GM19372 (cell line): ENCODE results near the gene DPP10.

ENCODE experiments used
- ATAC-seq: cut with Tn5 transposase; IDR thresholded peaks from one replicate; pipeline ENCODE4 v1.9.1; 2021; ENCODE audit warnings: mild to moderate bottlenecking, low read depth, moderate library complexity; ENCODE audit not compliant: unreplicated experiment

DPP10 gene

DNA sequence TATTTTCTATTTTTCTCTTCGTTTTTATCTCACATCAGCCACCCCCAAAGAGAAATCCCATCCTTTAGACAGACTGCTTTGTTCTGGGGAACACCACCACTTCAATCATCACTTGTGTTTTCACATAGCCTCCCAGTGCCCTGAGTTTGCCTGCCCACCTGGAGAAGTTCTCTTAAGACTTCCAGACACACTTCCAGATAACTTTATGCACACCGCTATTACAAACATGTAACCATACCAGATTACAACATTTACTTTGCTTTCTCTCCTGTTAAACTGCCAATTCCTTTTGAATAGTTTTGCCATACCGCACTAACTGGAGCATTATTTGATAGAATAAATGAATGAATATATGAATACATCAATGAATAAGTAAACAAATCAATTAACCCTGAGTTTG is 1353.6 kb downstream of the DPP10 start:
- no peak for ATAC-seq

DNA sequence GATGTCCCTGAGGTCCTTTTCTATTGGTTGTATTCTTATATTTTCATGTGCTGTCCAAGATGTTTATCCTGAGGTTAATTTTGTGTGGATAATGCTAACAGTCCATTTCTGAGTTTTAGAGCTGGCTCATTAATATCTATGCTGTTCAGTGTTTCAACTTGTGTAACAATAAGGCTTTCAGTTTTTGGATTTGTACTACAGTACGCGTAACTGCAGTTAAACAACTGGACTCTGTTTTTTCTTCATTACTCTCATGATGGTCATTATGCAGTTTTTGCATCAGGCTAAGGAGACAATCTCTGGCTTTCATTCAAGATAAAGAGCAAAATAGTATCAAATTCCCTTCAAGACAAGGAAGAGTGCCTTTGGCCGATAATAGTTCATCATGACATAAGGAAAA is 1364.8 kb downstream of the DPP10 start:
- no peak for ATAC-seq

DNA sequence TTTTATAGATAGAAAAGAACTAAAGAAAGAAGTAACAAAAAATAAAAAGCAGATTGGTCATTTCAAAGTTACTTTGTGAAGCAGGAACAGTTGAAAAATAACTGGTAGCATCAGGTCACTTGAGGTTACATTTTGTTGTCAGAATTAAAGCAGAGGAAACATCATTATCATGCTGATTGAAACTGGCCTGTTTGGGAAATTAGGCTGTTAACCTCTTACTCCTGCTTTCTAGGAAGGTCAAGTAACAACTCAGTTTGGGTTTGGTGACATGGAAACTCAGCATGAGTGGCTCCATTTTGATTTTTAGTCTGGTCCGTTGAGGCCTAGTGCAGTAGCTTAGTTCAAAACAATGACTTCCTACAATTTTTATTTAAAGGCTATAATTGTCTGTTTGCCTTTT is 1383.5 kb downstream of the DPP10 start:
- no peak for ATAC-seq

DNA sequence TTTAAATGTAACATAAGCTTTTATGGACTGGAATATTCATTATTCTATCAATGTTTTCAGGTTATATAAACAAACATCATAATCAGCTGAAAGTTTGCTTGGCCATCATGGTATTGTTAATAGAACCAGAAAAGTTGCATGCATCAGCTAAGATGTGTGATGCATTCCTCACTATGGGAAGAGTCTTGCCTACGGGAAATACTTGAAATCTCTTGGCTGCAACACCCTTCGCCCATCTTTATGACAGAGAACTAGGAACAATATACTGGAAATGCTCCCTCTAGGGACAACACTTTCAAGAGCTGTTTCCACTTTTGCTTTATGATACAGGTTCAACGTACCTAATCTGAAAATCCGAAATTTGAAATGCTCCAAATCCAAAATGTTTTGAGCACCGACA is 1390.8 kb downstream of the DPP10 start:
- ATAC-seq = no peak

DNA sequence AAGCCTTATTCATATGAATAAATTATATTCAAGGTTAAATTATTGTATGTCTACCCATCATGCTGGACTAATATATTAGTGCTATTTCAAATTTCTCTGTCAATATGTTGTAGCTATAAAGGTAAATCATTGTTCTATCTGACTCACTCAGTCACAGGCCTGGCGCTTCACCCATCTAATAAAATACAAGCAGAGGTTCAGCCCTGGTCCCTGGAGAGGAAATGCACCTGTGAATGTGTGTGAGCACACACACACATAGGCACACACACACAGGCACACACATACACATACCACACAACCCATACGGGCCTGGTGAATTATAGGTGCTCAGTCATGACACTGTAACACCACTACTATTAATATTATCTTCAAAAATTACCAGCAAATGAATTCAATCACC is 1396.1 kb downstream of the DPP10 start:
- ATAC-seq = no peak

DNA sequence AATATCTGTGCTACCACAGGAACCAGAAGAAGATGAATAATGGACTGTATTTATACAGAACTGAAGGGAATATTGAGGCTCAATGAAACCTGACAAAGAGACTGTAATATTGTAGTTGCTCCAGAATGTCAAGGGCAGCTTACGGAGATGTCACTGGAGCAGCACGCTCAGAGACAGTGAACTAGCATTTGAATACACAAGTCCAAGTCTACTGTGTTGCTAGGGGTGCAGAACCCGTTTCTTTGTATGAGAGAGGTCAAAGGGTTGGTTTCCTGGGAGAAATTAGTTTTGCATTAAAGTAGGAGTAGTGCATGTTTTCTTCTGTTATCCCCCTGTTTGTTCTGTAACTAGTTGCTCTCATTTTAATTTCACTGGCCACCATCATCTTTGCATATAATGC is 1399.9 kb downstream of the DPP10 start:
- no peak for ATAC-seq

DNA sequence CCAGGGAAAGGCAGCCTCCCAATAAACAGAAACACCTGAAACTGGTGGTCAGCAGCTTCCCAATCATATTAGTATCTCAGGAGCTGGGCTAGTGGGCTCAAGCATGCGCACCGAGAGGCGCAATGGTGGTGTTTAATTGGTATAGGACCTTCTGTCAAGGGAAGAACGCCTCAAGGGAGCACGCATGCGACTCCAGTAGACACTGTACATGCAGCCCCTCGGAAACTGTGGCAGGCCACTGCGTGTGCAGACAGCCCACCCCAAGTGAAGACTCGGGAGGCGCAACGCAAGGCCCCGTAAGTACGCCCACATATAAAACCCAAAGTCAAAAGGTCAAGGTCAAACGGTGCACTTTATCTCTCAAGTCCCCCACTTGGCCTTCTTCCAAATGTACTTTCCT is 1405.8 kb downstream of the DPP10 start:
- ATAC-seq = no peak

DNA sequence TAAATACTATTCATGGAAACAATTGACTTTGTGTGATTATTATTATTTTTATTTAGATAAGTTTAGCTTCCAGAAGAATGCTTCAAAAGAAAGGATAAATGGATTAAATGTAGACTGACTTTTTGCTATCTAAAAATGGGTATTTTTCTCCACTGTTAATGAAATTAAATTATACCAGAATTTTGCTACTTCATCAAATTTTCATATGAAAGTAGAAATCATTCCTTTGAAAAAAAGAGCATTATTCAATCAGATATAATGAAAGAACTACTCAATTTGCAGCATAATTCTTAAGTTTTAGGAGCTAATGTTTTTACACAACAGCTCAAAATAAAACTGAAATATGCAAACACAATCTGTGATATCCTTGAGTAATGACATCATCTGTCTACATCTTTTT is 1424.6 kb downstream of the DPP10 start:
- ATAC-seq = no peak

DNA sequence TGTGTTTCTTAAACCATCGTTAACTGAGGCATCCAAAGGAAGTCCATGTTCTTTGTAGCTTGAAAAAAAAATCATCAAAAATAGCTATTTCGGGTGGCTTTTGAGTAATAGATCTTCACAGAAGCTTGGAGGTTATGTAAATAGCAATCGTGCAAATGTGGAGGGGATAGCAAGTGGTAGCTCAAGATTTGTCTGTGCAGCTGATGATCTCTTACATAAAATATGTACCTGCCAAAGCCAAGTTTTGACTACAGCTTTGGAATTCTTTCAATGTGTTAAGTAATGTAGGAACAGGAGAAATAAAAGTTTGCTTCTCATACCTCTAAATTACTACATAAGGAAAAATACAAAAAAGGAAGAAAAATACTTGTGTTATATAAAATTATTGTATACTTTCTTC is 1432.0 kb downstream of the DPP10 start:
- no peak for ATAC-seq

DNA sequence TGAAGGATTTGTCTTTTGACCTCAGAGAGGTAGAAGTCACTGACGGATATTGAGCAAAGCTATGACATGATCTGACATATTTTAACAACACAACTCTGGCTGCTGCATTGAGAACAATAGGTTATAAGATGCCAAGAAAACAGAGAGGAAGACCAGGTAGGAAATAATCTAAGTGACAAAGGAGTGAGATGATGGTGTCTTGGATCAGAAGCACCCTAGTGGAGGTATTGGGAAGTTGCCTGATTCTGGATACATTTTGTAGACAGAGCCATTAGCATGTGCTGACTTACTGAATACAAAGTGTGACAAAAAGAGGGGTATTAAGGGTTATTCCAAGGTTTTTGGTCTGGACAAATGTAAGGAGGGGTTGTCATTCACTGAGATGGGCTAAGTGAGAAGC is 1438.1 kb downstream of the DPP10 start:
- no peak for ATAC-seq

DNA sequence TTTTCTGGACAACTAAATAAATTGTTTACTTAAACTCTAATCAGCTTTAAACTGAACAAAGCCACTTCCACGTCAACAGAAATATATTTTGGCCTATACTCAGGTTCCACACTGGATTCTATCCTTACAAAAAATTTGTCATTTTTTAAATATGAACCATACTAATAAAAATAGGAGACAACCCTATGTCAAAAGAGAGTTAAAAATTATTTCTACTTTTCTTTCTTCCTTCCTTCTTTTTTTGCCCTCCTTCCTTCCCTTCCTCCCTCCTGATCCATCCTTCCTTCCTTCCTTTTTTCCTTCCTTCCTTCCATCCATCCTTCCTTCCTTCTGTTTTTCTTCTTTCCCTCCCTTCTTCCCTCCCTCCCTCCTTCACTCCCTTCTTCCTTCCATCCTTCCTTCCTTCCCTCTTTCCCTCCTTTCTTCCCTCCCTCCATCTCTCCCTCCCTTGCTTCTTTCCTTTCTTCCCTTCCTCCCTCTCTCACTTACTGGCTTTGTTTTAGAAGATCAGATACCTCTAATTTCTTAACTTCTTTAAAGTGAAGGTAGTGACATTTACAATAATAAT is 1444.9 kb downstream of the DPP10 start:
- no peak for ATAC-seq
